Skin of body (tissue), 2 donors: ENCODE measurements around the gene UTP14C. TPM values are rescaled to one million over a fixed set of nuclear protein-coding genes. Genes with fewer than 3 reads are reported as not detected.
"Not testable (repeated sequence)": the region's sequence is repeated elsewhere in the genome, so short reads cannot be mapped to it uniquely, and the experiment has no call there.

Source experiments
- DNase-seq: peaks from one replicate; lab custom pipeline; 2025; lab: John Stamatoyannopoulos, UW
- total RNA-seq: library from RNA; depleted of rRNA; stranded (reverse); fragments of >200 nt; gene quantifications from one replicate; pipeline ENCODE4 v1.2.3, GENCODE V29; 2014

Gene UTP14C
- 18.1 TPM for total RNA-seq

GRCh38 chr13:52024481-52024880 lies at the start of gene UTP14C:
Gene UTP14C (plus strand): TSS chr13:52024691. CDS start chr13:52028805, 4,114 bp downstream.
- no peak for DNase-seq

DNA sequence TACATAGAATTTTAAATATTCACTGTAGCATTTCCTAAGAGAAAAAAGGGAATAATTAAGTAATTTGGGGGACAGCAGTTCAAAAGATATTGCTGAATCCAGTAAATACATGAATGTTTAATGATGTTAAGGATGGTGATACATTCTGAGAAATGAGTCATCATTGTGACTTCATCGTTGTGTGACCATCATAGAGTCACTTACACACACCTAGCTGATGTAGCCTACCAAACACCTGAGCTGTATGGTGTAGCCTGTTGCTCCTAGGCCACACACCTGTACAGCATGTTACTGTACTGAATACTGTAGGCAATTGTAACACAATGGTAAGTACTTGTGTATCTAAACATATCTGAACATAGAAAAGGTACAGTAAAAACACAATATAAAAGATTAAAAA lies 48.1 kb upstream of the UTP14C start:
- no peak for DNase-seq

DNA sequence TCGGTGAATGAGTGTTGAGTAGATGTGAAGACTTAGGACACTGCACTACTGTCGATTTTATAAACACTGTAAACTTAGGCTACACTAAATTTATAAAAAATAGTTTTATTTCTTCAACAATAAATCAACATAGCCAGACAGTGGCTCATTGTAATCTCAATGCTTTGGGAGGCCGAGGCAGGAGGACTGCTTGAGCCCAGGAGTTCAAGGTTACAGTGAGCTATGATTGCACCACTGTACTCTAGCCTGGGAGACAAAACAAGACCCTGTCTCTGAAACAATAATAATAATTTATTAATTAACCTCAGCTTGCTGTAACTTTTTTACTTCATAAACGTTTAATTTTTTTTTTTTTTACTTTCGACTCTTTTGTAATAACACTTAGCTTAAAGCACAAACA lies 47.6 kb upstream of the UTP14C start:
- DNase-seq = no peak

GRCh38 chr13:51977625-51978024 lies 46.9 kb upstream of the UTP14C start:
- DNase-seq = no peak

GRCh38 chr13:51978796-51979556 lies 45.5 kb upstream of the UTP14C start:
- DNase-seq = peak; percentile 20

DNA sequence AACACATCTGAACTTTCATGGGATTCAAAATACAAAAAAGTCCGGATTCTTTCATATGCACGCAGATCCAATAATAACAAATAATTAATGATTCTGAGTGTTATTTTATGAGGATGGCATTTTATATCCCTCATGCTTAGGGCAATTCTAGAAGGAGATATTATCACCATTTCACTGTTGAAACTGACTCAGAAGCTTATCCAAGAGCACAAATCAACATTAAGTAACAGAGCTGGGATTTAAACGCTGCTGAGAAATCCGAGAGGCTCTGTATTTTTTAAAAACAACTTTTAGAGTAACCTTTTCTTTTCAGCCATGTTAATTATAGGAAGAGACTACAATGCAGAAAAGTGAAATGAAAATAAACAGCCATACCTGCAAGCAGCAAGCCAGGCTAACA lies 43.6 kb upstream of the UTP14C start:
- no peak for DNase-seq

DNA sequence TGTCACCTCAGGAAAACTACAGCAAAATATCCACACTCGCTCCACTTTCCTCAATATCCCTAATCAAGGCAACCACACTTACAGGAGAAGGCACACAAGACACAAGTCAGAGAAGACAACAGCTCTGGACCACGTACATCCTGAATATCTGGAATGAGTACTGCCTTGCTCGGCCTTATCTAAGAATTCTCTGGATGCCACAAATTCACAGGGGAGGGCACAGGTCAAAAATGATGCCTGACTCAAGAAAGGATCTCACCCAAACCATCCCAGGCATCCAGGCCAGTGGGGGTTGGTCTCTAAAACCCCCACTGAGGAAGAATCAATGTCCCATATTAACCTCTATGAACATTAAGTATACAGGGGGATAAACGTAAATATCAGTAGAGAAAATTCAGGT lies 43.1 kb upstream of the UTP14C start:
- no peak for DNase-seq

- DNase-seq = not testable (repeated sequence)
Observed at GRCh38 chr13:51983292-51983691, 41.2 kb upstream of the UTP14C start.

- DNase-seq = not testable (repeated sequence)
Observed at GRCh38 chr13:51984904-51985303, 39.6 kb upstream of the UTP14C start.

DNA sequence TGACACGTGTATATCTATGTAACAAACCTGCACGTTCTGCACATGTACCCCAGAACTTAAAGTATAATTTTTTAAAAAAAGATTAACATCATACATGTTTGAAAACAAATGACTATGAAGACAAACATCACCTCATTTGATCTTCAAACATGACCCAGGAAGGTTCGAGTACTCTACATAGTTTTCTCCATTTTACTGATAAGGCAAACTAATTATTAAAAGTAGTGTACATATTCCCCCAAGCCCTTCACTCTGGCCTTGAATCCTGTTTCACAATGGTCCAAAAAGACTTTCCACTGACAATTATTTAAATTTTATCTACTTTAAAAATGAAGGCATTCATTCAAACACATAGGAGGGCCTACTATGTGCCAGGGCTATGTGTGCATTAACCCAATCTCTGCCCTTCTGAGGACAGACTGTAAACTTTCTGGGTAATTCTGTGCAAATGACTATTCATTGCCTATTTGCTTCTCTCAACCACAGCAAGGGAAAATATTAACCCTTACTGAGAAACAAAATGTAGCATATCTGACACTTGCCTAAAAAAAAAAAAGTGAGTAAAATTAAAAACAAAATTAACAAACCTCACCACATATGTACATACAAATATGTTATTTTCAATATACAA lies 35.4 kb upstream of the UTP14C start:
- no peak for DNase-seq

DNA sequence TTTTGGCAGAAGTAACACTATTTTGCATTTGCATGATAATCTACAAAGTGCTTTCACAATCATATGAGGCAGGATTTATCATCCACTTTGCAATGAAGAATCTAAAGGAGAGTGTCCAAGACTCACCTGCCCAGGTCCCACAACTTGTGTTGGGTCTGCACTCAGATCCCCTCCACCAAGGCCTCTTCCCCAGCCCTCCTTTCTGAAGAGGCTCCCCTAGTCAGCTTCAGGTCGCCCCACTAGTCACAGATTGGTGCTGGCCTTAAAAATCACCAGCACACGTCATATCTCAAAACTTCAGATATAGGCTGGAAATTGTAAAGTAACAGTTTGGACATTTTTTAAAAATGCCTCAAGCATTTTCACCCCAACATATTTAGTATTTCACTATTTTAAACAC lies 30.8 kb upstream of the UTP14C start:
- no peak for DNase-seq

DNA sequence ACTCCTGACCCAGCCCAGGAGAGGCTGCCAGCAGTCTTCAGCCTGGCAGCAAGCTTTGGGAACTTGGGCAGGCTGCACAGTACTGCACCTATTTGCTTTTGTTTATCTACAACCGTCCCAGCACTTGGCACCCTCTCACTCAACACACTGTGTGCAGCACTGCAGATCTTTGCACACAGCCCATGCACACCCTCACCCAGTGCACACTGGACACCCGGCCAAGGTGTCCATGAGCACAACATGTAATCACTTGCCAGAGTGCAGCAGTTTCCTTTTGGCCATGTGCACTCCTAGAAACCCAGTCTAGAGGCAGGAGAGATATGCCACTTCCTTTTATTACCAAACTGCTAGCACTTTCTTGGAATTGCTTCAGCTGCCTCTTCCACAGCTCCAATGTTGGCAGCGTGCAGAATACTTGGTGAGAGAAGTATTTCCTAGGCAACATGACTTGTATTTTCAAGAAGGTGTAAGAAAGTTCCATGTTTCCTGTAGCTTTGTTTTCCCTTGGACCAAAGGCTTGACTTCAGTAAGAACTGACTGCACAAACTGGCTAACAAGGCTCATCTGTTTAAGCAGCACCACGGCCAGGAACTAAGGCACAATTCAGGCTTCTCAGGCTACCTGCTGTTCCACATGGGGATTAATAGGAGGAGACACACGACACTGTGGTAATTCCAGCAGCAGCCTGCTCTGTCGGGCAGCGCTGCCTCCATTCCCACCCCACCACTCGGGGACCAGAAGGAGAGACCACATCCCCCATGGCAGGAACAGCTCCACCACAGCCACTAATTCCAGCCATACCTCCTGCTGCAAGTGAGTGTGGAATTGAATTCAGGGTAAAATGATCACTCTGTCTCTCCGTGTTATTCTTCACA lies 28.6 kb upstream of the UTP14C start:
- no peak for DNase-seq

- no peak for DNase-seq
Observed at GRCh38 chr13:51996641-51997040, 27.9 kb upstream of the UTP14C start.

GRCh38 chr13:51997186-51997585 lies 27.3 kb upstream of the UTP14C start:
- DNase-seq = peak; percentile 41

DNA sequence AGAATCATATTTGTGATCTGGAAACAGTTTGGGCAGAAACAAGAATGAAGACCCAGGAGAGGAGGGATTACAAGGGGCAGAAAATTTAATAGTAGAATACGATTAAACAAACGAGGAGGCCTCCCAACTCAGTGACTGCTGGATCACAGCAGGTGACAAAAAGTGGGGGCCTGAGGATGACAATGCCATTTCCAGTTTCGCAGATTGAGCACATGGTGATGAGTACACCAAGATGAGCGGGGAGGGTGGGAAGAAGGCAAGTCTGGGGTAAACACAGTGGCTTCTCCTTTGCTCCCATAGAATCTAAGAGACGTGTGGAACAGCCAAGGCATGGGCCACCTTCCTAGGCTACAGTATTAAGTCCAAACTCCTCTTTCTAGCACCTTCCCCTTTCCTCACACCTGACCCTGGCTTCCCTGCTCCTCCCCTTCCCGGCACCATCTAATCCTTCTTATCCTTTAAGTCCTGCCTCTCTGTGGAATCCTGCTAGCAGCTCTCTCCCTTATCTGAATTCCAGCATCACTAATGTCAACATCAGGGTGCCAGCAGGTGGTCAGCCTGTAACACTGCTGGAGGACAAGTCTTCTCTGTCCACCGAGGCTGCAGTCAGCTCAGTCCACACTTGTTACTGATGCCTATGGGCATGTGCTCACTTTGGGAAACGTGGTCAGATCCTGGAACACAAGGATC lies 26.7 kb upstream of the UTP14C start:
- DNase-seq = no peak

GRCh38 chr13:51998723-51999509 lies 25.6 kb upstream of the UTP14C start:
- no peak for DNase-seq

DNA sequence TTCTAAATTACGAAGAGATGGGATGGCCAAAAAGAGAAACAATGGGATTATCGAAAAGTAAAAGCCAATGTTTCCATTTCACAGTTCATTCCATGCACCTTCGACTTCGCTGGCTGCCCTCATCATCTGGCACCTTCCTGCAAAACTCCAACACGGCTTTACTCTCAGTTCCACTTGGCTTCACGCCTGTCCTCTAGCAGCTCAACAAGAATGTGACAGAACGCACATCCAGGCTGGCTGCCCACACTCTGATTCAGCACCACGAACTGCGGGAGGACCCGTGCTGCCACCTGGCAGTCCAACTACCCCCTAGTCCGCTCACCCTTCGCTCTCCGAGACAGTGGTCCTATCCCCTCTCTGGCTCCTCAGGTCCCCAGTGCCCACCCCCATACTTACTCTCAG lies 25.0 kb upstream of the UTP14C start:
- DNase-seq = no peak

GRCh38 chr13:51999921-52000320 lies 24.6 kb upstream of the UTP14C start:
- DNase-seq = no peak

GRCh38 chr13:52001120-52001731 lies 23.3 kb upstream of the UTP14C start:
- DNase-seq = no peak

- DNase-seq = no peak
Observed at GRCh38 chr13:52002361-52002760, 22.1 kb upstream of the UTP14C start.
